ENCODE data around the gene ITPR3.

Gene ITPR3

GRCh38 chr6:33740794-33741193 lies 119.7 kb downstream of the ITPR3 start:
- DNase-seq = no peak

GRCh38 chr6:33742092-33742491 lies 121.0 kb downstream of the ITPR3 start:
- no peak for DNase-seq

GRCh38 chr6:33742837-33743236 lies 121.7 kb downstream of the ITPR3 start:
- DNase-seq = no peak

GRCh38 chr6:33744001-33744848 lies 123.1 kb downstream of the ITPR3 start:
- DNase-seq = peak; percentile 32 to 52 (median 42)

GRCh38 chr6:33744895-33745546 lies 123.9 kb downstream of the ITPR3 start:
- DNase-seq = no peak

- DNase-seq = no peak
These were observed 124.4 kb downstream of the ITPR3 start for GRCh38 chr6:33745548-33745947.

Data from activated CD4-positive, CD25-positive, alpha-beta regulatory T cell (primary cell).